Central memory CD4-positive, alpha-beta T cell (primary cell): ENCODE measurements around the gene CIROP.

ENCODE experiments used
- DNase-seq: peaks from one replicate; pipeline ENCODE4 v3.0.0; 2022

The CIROP gene

GRCh38 chr14:23130871-23131270, 26.1 kb upstream of the CIROP start:
- DNase-seq: no peak

- DNase-seq: no peak
Observed at GRCh38 chr14:23129759-23130316, 25.0 kb upstream of the CIROP start.

- DNase-seq: no peak
Observed at GRCh38 chr14:23128969-23129758, 24.4 kb upstream of the CIROP start.

GRCh38 chr14:23127861-23128260, 23.1 kb upstream of the CIROP start:
- DNase-seq: no peak

- DNase-seq: no peak
Observed at GRCh38 chr14:23126548-23127278, 21.9 kb upstream of the CIROP start.

GRCh38 chr14:23125933-23126524, 21.2 kb upstream of the CIROP start:
- no peak for DNase-seq

- no peak for DNase-seq
Observed at GRCh38 chr14:23125011-23125410, 20.2 kb upstream of the CIROP start.

- DNase-seq: no peak
Observed at GRCh38 chr14:23124337-23124954, 19.7 kb upstream of the CIROP start.

- DNase-seq: no peak
Observed at GRCh38 chr14:23123419-23123818, 18.6 kb upstream of the CIROP start.

GRCh38 chr14:23122086-23122485, 17.3 kb upstream of the CIROP start:
- no peak for DNase-seq

GRCh38 chr14:23121361-23121771, 16.6 kb upstream of the CIROP start:
- no peak for DNase-seq

- peak; percentile 66 for DNase-seq
Observed at GRCh38 chr14:23120541-23121251, 15.9 kb upstream of the CIROP start.

GRCh38 chr14:23119363-23120327, 14.9 kb upstream of the CIROP start:
- peak; percentile 54 for DNase-seq

GRCh38 chr14:23118506-23119362, 13.9 kb upstream of the CIROP start, which contains the start of gene CEBPE:
Gene CEBPE, minus strand, starts transcription at chr14:23119255. Its CDS starts 164 bp downstream, at chr14:23119091.
- no peak for DNase-seq

- DNase-seq: no peak
Observed at GRCh38 chr14:23117371-23118020, 12.7 kb upstream of the CIROP start.

- DNase-seq: no peak
Observed at GRCh38 chr14:23115918-23116317, 11.1 kb upstream of the CIROP start.

- no peak for DNase-seq
Observed at GRCh38 chr14:23115039-23115731, 10.4 kb upstream of the CIROP start.

GRCh38 chr14:23114669-23115038, 9.9 kb upstream of the CIROP start:
- no peak for DNase-seq

GRCh38 chr14:23114120-23114458, 9.3 kb upstream of the CIROP start:
- no peak for DNase-seq
